Endothelial cell of umbilical vein (primary cell): ENCODE results near the gene PTPRT. TPM values are rescaled to one million over a fixed set of nuclear protein-coding genes. Genes with fewer than 3 reads are reported as not detected.

Source experiments
- BruUV-seq: library from RNA; stranded (reverse); fragments of 400-500 nt; replicated peaks from 2 replicates; lab custom pipeline; 2021; lab: Mats Ljungman, UMichigan
- CTCF ChIA-PET: fragments of 300-600, 350-600 bp; sonication (Branson Sonifier 250); formaldehyde crosslinking; loops from one replicate; lab custom pipeline; 2021; ENCODE audit warnings: antibody characterized with exemption, inconsistent platforms; lab: Charles Lee
- POLR2A ChIA-PET: fragments of 300-600, 350-600 bp; sonication (Branson Sonifier 250); formaldehyde crosslinking; loops from one replicate; lab custom pipeline; 2021; ENCODE audit warnings: antibody characterized with exemption, inconsistent platforms; lab: Charles Lee
- DNase-seq: peaks from one replicate; pipeline ENCODE4 v3.0.0-alpha.2; 2011; ENCODE audit warnings: low read depth, low spot score
- FAIRE-seq: peaks from 2 replicates; lab custom pipeline; 2011; peaks lifted over from hg19 to GRCh38; lab: Jason Lieb, UNC
- H2AFZ ChIP-seq: 2 replicates; pipeline ENCODE4 v1.6.0; 2012; ENCODE audit warnings: low read depth, low read length, control low read depth, inconsistent platforms
- H3K27ac ChIP-seq: 2 replicates; pipeline ENCODE4 v1.5.1; 2011; ENCODE audit warnings: low read depth, mild to moderate bottlenecking, control low read depth, low read length, moderate library complexity; ENCODE audit not compliant: insufficient read depth
- H3K27me3 ChIP-seq, 2 experiments: 2 replicates each; pipeline versions ENCODE4 v1.6.0 to v1.6.1; 2011; ENCODE audit warnings: low read length in 2 of 2, mixed read lengths in 1 of 2; ENCODE audit not compliant: control insufficient read depth in 2 of 2, insufficient read depth in 2 of 2
- H3K36me3 ChIP-seq, 2 experiments: 2 replicates in 1 of 2; 3 replicates in 1 of 2; pipeline ENCODE4 v1.5.1; 2011; ENCODE audit warnings: low read length in 2 of 2, mild to moderate bottlenecking in 1 of 2, moderate library complexity in 1 of 2; ENCODE audit not compliant: control insufficient read depth in 2 of 2, insufficient read depth in 2 of 2; ENCODE audit errors: extremely low read depth in 1 of 2
- H3K4me1 ChIP-seq: 3 replicates; pipeline ENCODE4 v1.5.1; 2011; ENCODE audit warnings: mild to moderate bottlenecking, low read length; ENCODE audit not compliant: control insufficient read depth, insufficient read depth; ENCODE audit errors: extremely low read depth
- H3K4me2 ChIP-seq: 2 replicates; pipeline ENCODE4 v1.6.1; 2011; ENCODE audit warnings: low read length, control low read depth, mixed read lengths; ENCODE audit not compliant: insufficient read depth
- H3K4me3 ChIP-seq, 3 experiments: fragments of 200-600 bp in 1 of 3; sonication (generic), shearing (Covaris generic) in 1 of 3; replicated peaks in 1 of 3; 2 replicates each; pipeline ENCODE4 v1.5.1; 2011 to 2016; ENCODE audit warnings: control low read depth in 3 of 3, low read length in 3 of 3, mild to moderate bottlenecking in 2 of 3, inconsistent platforms in 1 of 3, low read depth in 1 of 3, moderate library complexity in 1 of 3; ENCODE audit not compliant: insufficient read depth in 1 of 3
- H3K79me2 ChIP-seq: 2 replicates; pipeline ENCODE4 v1.6.0; 2012; ENCODE audit warnings: low read length, inconsistent platforms; ENCODE audit not compliant: control insufficient read depth, insufficient read depth
- H3K9ac ChIP-seq: replicated peaks from 2 replicates; pipeline ENCODE3; 2011; ENCODE audit warnings: low read length, control low read depth; ENCODE audit not compliant: insufficient read depth; ENCODE audit errors: extremely low read depth
- H3K9me1 ChIP-seq: replicated peaks from 3 replicates; pipeline ENCODE4 v1.6.0; 2011; ENCODE audit warnings: mild to moderate bottlenecking, low read length; ENCODE audit not compliant: control insufficient read depth, insufficient read depth; ENCODE audit errors: extremely low read depth
- H3K9me3 ChIP-seq: replicated peaks from 2 replicates; pipeline ENCODE4 v1.5.1; 2012; ENCODE audit warnings: low read length, inconsistent platforms; ENCODE audit not compliant: control insufficient read depth, insufficient read depth
- H4K20me1 ChIP-seq: replicated peaks from 2 replicates; pipeline ENCODE3; 2011; ENCODE audit warnings: mild to moderate bottlenecking, low read length; ENCODE audit not compliant: control insufficient read depth, insufficient read depth; ENCODE audit errors: extremely low read depth
- EZH2 ChIP-seq: IDR thresholded peaks from 2 replicates; pipeline ENCODE4 v1.6.1; 2012; ENCODE audit warnings: borderline replicate concordance, low read depth, mild to moderate bottlenecking, moderate library complexity, low read length, inconsistent platforms; ENCODE audit not compliant: severe bottlenecking
- FOS ChIP-seq: IDR thresholded peaks from 2 replicates; pipeline ENCODE4 v1.6.1; 2011; ENCODE audit warnings: mild to moderate bottlenecking, low read length, moderate library complexity, borderline replicate concordance; ENCODE audit not compliant: insufficient read depth
- GATA2 ChIP-seq: IDR thresholded peaks from 2 replicates; pipeline ENCODE4 v1.7.0; 2011; ENCODE audit warnings: low read depth, mild to moderate bottlenecking, moderate library complexity, mixed read lengths, low read length; ENCODE audit not compliant: insufficient read length, insufficient read depth
- JUN ChIP-seq: IDR thresholded peaks from 2 replicates; pipeline ENCODE4 v1.6.1; 2011; ENCODE audit warnings: borderline replicate concordance, low read depth; ENCODE audit not compliant: insufficient read length, insufficient read depth
- MYC ChIP-seq: IDR thresholded peaks from one replicate; pipeline ENCODE4 v1.6.1; 2011; ENCODE audit warnings: mild to moderate bottlenecking, low read depth, low read length
- POLR2A ChIP-seq: IDR thresholded peaks from 2 replicates; pipeline ENCODE4 v1.6.1; 2012; ENCODE audit warnings: low read depth, mild to moderate bottlenecking, control low read depth, low read length
- POLR2AphosphoS5 ChIP-seq: IDR thresholded peaks from 2 replicates; pipeline ENCODE4 v1.6.1; 2012; ENCODE audit warnings: low read depth, mild to moderate bottlenecking, control low read depth, low read length, moderate library complexity; ENCODE audit not compliant: insufficient read depth
- dilution Hi-C: fragments of 300-500 bp; cut with MboI; formaldehyde crosslinking; loops from one replicate; pipeline ENCODE4 v1.15.0; 2019; ENCODE audit warnings: low sequenced_read_pairs; ENCODE audit not compliant: extremely low pct_ligation_motif_present
- intact Hi-C: fragments of 100-400 bp; cut with micrococcal nuclease; formaldehyde crosslinking; loops from one replicate; pipeline ENCODE4 v1.10.0; 2022
- polyA plus RNA-seq, 4 experiments: library from polyadenylated mRNA; depleted of rRNA in 3 of 4; stranded (reverse) in 3 of 4; unstranded in 1 of 4; fragments of >200 nt; gene quantifications; 2 replicates each; pipeline versions ENCODE4 v1.2.1 to v1.2.3, GENCODE V29; 2011 to 2012; ENCODE audit warnings: missing spikeins in 1 of 4
- total RNA-seq: library from RNA; stranded (reverse); gene quantifications from 2 replicates; pipeline ENCODE4 v1.2.3, GENCODE V29; 2021
- TF ChIP-seq, protein P1 (sequence below): IDR thresholded peaks from 2 replicates; pipeline ENCODE4 v1.6.1; 2011; ENCODE audit not compliant: insufficient read depth, insufficient read length
- TF ChIP-seq, protein P2 (sequence below), 2 donors: IDR thresholded peaks; 1 replicate in 1 of 2; 2 replicates in 1 of 2; pipeline ENCODE4 v1.5.1; 2011; ENCODE audit warnings: low read length in 2 of 2, mild to moderate bottlenecking in 2 of 2, moderate library complexity in 2 of 2, control low read depth in 1 of 2, inconsistent platforms in 1 of 2, low read depth in 1 of 2; ENCODE audit not compliant: insufficient read depth in 1 of 2; ENCODE audit errors: extremely low read depth in 1 of 2

PTPRT gene
- total and polyA plus RNA-seq, 2 donors (not counting 3 experiments of a cell fraction or from before 2014, with no cell fraction given), result not detected

DNA sequence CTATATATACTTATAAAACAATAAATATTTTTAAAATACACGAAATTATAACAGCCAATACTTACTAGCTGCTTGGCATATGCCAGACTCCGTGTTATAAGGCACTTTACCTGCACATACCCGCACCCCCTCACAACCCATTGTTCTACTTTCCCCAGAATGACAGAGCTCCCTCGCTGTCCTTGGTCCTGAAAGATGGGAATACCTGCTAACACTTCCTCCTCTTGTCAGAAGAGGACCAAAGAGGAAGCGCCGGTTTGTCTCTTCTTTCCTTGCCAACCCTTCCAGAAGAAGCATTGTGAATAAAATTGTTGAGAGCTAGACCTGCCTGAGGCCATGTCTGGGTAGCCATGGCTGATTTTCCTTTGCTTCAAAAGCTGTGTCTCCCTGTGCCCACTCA, 149.3 kb downstream of the PTPRT start:
- Histone ChIP-seq H3K27ac (no peak overlapping the region), H3K36me3 (no peaks in the 10 kb centered on the region), H3K9ac (no peak overlapping the region), H3K4me1 (no peaks in the 10 kb centered on the region), H3K9me3 (peaks cover 2% of the 10 kb centered on the region), H2AFZ (no peak overlapping the region), H3K4me3 (no peak overlapping the region), H3K9me1 (no peaks in the 10 kb centered on the region), H3K4me2 (no peak overlapping the region), H3K79me2 (no peaks in the 10 kb centered on the region), H3K27me3 (no peaks in the 10 kb centered on the region), H4K20me1 (no peaks in the 10 kb centered on the region)
- FAIRE-seq, result no peak
- dilution Hi-C loops, result no loop called here
- intact Hi-C loops, result no loop called here
- no TSS peak for BruUV-seq
- ChIA-PET POLR2A (no interaction called here), CTCF (no interaction called here)
- TF ChIP-seq GATA2 (no peak), POLR2A (no peak), JUN (no peak), POLR2AphosphoS5 (no peak), EZH2 (no peak), FOS (no peak), MYC (no peak)
- TF ChIP-seq, protein P1, sequence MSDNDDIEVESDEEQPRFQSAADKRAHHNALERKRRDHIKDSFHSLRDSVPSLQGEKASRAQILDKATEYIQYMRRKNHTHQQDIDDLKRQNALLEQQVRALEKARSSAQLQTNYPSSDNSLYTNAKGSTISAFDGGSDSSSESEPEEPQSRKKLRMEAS, result no peak
- TF ChIP-seq, protein P2, sequence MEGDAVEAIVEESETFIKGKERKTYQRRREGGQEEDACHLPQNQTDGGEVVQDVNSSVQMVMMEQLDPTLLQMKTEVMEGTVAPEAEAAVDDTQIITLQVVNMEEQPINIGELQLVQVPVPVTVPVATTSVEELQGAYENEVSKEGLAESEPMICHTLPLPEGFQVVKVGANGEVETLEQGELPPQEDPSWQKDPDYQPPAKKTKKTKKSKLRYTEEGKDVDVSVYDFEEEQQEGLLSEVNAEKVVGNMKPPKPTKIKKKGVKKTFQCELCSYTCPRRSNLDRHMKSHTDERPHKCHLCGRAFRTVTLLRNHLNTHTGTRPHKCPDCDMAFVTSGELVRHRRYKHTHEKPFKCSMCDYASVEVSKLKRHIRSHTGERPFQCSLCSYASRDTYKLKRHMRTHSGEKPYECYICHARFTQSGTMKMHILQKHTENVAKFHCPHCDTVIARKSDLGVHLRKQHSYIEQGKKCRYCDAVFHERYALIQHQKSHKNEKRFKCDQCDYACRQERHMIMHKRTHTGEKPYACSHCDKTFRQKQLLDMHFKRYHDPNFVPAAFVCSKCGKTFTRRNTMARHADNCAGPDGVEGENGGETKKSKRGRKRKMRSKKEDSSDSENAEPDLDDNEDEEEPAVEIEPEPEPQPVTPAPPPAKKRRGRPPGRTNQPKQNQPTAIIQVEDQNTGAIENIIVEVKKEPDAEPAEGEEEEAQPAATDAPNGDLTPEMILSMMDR (IDR thresholded peaks at IDR 0.05; ENCODE audit: extremely low read depth in 1 of 2, insufficient read depth in 1 of 2, low read depth in 1 of 2, low read length in 2 of 2), result no peak
- DNase-seq, result no peak
